ENCODE data around the gene POLR3H.
"Not testable (repeated sequence)": the region's sequence is repeated elsewhere in the genome, so short reads cannot be mapped to it uniquely, and the experiment has no call there.

POLR3H gene

GRCh38 chr22:41563051-41563711 lies 18.9 kb upstream of the POLR3H start:
- no peak for DNase-seq

GRCh38 chr22:41562461-41562860 lies 18.2 kb upstream of the POLR3H start:
- no peak for DNase-seq

GRCh38 chr22:41561788-41562187 lies 17.5 kb upstream of the POLR3H start:
- DNase-seq, result no peak

GRCh38 chr22:41561335-41561734 lies 17.1 kb upstream of the POLR3H start:
- DNase-seq, result no peak

- DNase-seq, result no peak
Measured at GRCh38 chr22:41560095-41560471, 15.8 kb upstream of the POLR3H start.

- not testable (repeated sequence) for DNase-seq
Measured at GRCh38 chr22:41558241-41558630, 14.0 kb upstream of the POLR3H start.

GRCh38 chr22:41557401-41558240 lies 13.4 kb upstream of the POLR3H start:
- DNase-seq, result peak; percentile 69

GRCh38 chr22:41556561-41556960 lies 12.3 kb upstream of the POLR3H start:
- no peak for DNase-seq

- peak; percentile 40 for DNase-seq
Measured at GRCh38 chr22:41555325-41555982, 11.2 kb upstream of the POLR3H start.

GRCh38 chr22:41551877-41552582 lies 7.8 kb upstream of the POLR3H start:
- DNase-seq, result no peak

GRCh38 chr22:41550952-41551491 lies 6.8 kb upstream of the POLR3H start:
- no peak for DNase-seq

GRCh38 chr22:41548830-41549211 lies 4.6 kb upstream of the POLR3H start:
- no peak for DNase-seq

- DNase-seq, result no peak
Measured at GRCh38 chr22:41544671-41545476, 604 bp upstream of the POLR3H start.

GRCh38 chr22:41542224-41542623 lies 2.0 kb downstream of the POLR3H start:
- DNase-seq, result no peak

- DNase-seq, result no peak
Measured at GRCh38 chr22:41541484-41541883, 2.8 kb downstream of the POLR3H start.

GRCh38 chr22:41540365-41540764 lies 3.9 kb downstream of the POLR3H start:
- no peak for DNase-seq

- no peak for DNase-seq
Measured at GRCh38 chr22:41540006-41540315, 4.3 kb downstream of the POLR3H start.

- no peak for DNase-seq
Measured at GRCh38 chr22:41539146-41540005, 4.9 kb downstream of the POLR3H start.

- no peak for DNase-seq
Measured at GRCh38 chr22:41538583-41538982, 5.7 kb downstream of the POLR3H start.

GRCh38 chr22:41537203-41537602 lies 7.1 kb downstream of the POLR3H start:
- DNase-seq, result no peak

GRCh38 chr22:41535244-41535643 lies 9.0 kb downstream of the POLR3H start:
- DNase-seq, result no peak

Measured in NCI-H1092 (cell line).